Left ventricle myocardium inferior (tissue), 1 donor: ENCODE data around the gene DNER. TPM values are rescaled to one million over a fixed set of nuclear protein-coding genes. Genes with fewer than 3 reads are reported as not detected.
"Not testable (repeated sequence)": the region's sequence is repeated elsewhere in the genome, so short reads cannot be mapped to it uniquely, and the experiment has no call there.

Source experiments
- DNase-seq: peaks from one replicate; pipeline ENCODE4 v3.0.0-alpha.2; 2020
- H3K27ac ChIP-seq: fragments of 200-600 bp; replicated peaks from 2 replicates; pipeline ENCODE4 v1.8.0; 2021
- H3K27me3 ChIP-seq: fragments of 200-600 bp; 2 replicates; pipeline ENCODE4 v1.8.0; 2021; ENCODE audit warnings: low read depth
- H3K36me3 ChIP-seq: fragments of 200-600 bp; 2 replicates; pipeline ENCODE4 v1.8.0; 2021
- H3K4me1 ChIP-seq: fragments of 200-600 bp; 2 replicates; pipeline ENCODE4 v1.8.0; 2021
- H3K4me3 ChIP-seq: fragments of 200-600 bp; 2 replicates; pipeline ENCODE4 v1.8.0; 2021; ENCODE audit warnings: mild to moderate bottlenecking, moderate library complexity
- H3K9me3 ChIP-seq: fragments of 200-600 bp; replicated peaks from 2 replicates; pipeline ENCODE4 v1.8.0; 2021
- intact Hi-C: fragments of 100-400 bp; cut with micrococcal nuclease; formaldehyde crosslinking; loops from one replicate; pipeline ENCODE4 v1.11.0; 2022
- total RNA-seq: library from RNA; stranded (reverse); fragmentation: NEBNext Ultra II Directional; extraction: Animal tissue kit (Norgen Biotek cat#: 25700); gene quantifications from one replicate; pipeline ENCODE4 v1.2.1, GENCODE V29; 2021
- TF ChIP-seq, protein P1 (sequence below): fragments of 200-600 bp; IDR thresholded peaks from 2 replicates; pipeline ENCODE4 v1.8.0; 2021; ENCODE audit warnings: antibody characterized with exemption, mild to moderate bottlenecking, borderline replicate concordance
- donor health status: DM: no; HTN: yes; CAD: no; lungs with severe emphysema.

DNER gene
- total RNA-seq, 1 donor from 2014 or later, result 2.3 TPM

GRCh38 chr2:229378386-229378785, 336.0 kb downstream of the DNER start:
- no peaks in the 10 kb centered on the region for H3K27me3 ChIP-seq
- no peak overlapping the region for H3K4me3 ChIP-seq
- no peaks in the 10 kb centered on the region for H3K36me3 ChIP-seq
- TF ChIP-seq, protein P1, sequence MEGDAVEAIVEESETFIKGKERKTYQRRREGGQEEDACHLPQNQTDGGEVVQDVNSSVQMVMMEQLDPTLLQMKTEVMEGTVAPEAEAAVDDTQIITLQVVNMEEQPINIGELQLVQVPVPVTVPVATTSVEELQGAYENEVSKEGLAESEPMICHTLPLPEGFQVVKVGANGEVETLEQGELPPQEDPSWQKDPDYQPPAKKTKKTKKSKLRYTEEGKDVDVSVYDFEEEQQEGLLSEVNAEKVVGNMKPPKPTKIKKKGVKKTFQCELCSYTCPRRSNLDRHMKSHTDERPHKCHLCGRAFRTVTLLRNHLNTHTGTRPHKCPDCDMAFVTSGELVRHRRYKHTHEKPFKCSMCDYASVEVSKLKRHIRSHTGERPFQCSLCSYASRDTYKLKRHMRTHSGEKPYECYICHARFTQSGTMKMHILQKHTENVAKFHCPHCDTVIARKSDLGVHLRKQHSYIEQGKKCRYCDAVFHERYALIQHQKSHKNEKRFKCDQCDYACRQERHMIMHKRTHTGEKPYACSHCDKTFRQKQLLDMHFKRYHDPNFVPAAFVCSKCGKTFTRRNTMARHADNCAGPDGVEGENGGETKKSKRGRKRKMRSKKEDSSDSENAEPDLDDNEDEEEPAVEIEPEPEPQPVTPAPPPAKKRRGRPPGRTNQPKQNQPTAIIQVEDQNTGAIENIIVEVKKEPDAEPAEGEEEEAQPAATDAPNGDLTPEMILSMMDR, result no peak
- DNase-seq, result no peak
- no peak overlapping the region for H3K27ac ChIP-seq
- intact Hi-C loops, result no loop called here
- peaks cover 11% of the 10 kb centered on the region for H3K9me3 ChIP-seq
- H3K4me1 ChIP-seq, result no peaks in the 10 kb centered on the region

- Histone ChIP-seq H3K9me3 (no peaks in the 10 kb centered on the region), H3K27ac (no peak overlapping the region), H3K4me3 (no peak overlapping the region), H3K27me3 (no peaks in the 10 kb centered on the region), H3K4me1 (no peaks in the 10 kb centered on the region), H3K36me3 (no peaks in the 10 kb centered on the region)
- TF ChIP-seq, protein P1, result no peak
- intact Hi-C loops, result no loop called here
- DNase-seq, result no peak
Observed at GRCh38 chr2:229376866-229377265, 337.5 kb downstream of the DNER start.

DNA sequence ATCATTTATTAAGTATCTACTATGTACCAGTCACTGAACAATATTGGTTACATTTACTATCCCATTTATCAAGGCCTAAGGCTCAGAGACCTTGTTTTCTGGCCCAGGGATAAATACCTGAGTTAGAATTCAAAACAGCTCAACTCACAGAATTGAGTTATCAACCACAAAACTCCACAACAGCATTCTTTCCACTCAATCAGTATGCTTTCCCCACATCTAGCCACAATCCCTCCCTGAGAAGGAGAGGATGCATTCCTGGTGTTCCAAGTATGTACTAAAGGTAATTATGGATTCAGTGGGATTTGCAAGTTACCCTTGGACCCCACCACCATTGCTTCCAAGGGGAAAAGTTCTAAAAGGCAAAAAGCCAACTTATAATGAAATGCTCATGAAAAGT, 339.1 kb downstream of the DNER start:
- TF ChIP-seq, protein P1, result no peak
- no peak overlapping the region for H3K27ac ChIP-seq
- H3K4me1 ChIP-seq, result no peaks in the 10 kb centered on the region
- intact Hi-C loops, result no loop called here
- no peak for DNase-seq
- no peaks in the 10 kb centered on the region for H3K27me3 ChIP-seq
- no peak overlapping the region for H3K4me3 ChIP-seq
- H3K9me3 ChIP-seq, result no peaks in the 10 kb centered on the region
- no peaks in the 10 kb centered on the region for H3K36me3 ChIP-seq

GRCh38 chr2:229373311-229373710, 341.0 kb downstream of the DNER start:
- H3K9me3 ChIP-seq, H3K36me3 ChIP-seq, H3K27ac ChIP-seq, intact Hi-C loops, H3K4me1 ChIP-seq, H3K4me3 ChIP-seq, H3K27me3 ChIP-seq, DNase-seq: not testable (repeated sequence)

- intact Hi-C loops, result no loop called here
- Histone ChIP-seq H3K27me3 (no peaks in the 10 kb centered on the region), H3K4me1 (no peaks in the 10 kb centered on the region), H3K9me3 (peaks cover 7% of the 10 kb centered on the region), H3K27ac (no peak overlapping the region), H3K4me3 (no peak overlapping the region), H3K36me3 (no peaks in the 10 kb centered on the region)
- no peak for DNase-seq
- TF ChIP-seq, protein P1, result no peak
Observed at GRCh38 chr2:229372207-229372606, 342.1 kb downstream of the DNER start.

- H3K9me3 ChIP-seq, result peaks cover 7% of the 10 kb centered on the region
Observed at GRCh38 chr2:229371086-229371485, 343.3 kb downstream of the DNER start.

More at GRCh38 chr2:229371086-229371485, 343.3 kb downstream of the DNER start:
- no peaks in the 10 kb centered on the region for H3K27me3 ChIP-seq
- DNase-seq, result no peak
- no peak overlapping the region for H3K27ac ChIP-seq
- H3K4me1 ChIP-seq, result no peaks in the 10 kb centered on the region
- TF ChIP-seq, protein P1, result no peak
- no peaks in the 10 kb centered on the region for H3K36me3 ChIP-seq
- no peak overlapping the region for H3K4me3 ChIP-seq
- intact Hi-C loops, result no loop called here
